IMR-90 (cell line): ENCODE measurements around the gene GTF3C4. TPM values are rescaled to one million over a fixed set of nuclear protein-coding genes. Genes with fewer than 3 reads are reported as not detected.

Source experiments
- ATAC-seq: fragments of 200-7000 bp; cut with Tn5 transposase; 2 replicates; pipeline ENCODE4 v1.9.1; 2020; ENCODE audit warnings: low read depth, mild to moderate bottlenecking, moderate library complexity
- BruUV-seq: library from RNA; stranded (reverse); fragments of 400-500 nt; replicated peaks from 2 replicates; lab custom pipeline; 2021; lab: Mats Ljungman, UMichigan
- CTCF ChIA-PET: fragments of 300-600 bp; formaldehyde crosslinking; extraction: SDS; loops from one replicate; lab custom pipeline; 2021; ENCODE audit warnings: antibody characterized with exemption; lab: Yijun Ruan, JAX
- POLR2A ChIA-PET: fragments of 300-600 bp; sonication (Branson Sonifier 250); formaldehyde crosslinking; loops from one replicate; lab custom pipeline; 2022; ENCODE audit warnings: antibody characterized with exemption; ENCODE audit not compliant: unreplicated experiment; lab: Charles Lee
- DNase-seq: peaks from one replicate; pipeline ENCODE4 v3.0.0; 2013
- H2AFZ ChIP-seq: replicated peaks from 2 replicates; pipeline ENCODE3; 2013; ENCODE audit warnings: low read length, mild to moderate bottlenecking; ENCODE audit not compliant: poor library complexity
- H2AK5ac ChIP-seq: 2 replicates; pipeline ENCODE4 v1.6.1; 2013; ENCODE audit warnings: low read depth, low read length, inconsistent platforms
- H2AK9ac ChIP-seq: replicated peaks from 2 replicates; pipeline ENCODE3; 2013; ENCODE audit warnings: mild to moderate bottlenecking, low read depth, low read length, moderate library complexity; ENCODE audit not compliant: poor library complexity
- H2BK120ac ChIP-seq: 2 replicates; pipeline ENCODE4 v1.6.1; 2013; ENCODE audit warnings: low read depth, low read length, inconsistent platforms
- H2BK15ac ChIP-seq: 3 replicates; pipeline ENCODE4 v1.6.1; 2013; ENCODE audit warnings: low read depth, low read length, inconsistent platforms
- H2BK20ac ChIP-seq: 2 replicates; pipeline ENCODE4 v1.6.1; 2013; ENCODE audit warnings: low read depth, mild to moderate bottlenecking, inconsistent platforms, low read length, moderate library complexity
- H2BK5ac ChIP-seq: 2 replicates; pipeline ENCODE4 v1.6.1; 2013; ENCODE audit warnings: mild to moderate bottlenecking, low read depth, low read length, inconsistent platforms; ENCODE audit not compliant: poor library complexity, severe bottlenecking
- H3K14ac ChIP-seq: replicated peaks from 2 replicates; pipeline ENCODE4 v1.6.1; 2013; ENCODE audit warnings: low read depth, low read length, inconsistent platforms
- H3K18ac ChIP-seq: 2 replicates; pipeline ENCODE4 v1.6.1; 2013; ENCODE audit warnings: low read depth, low read length, control low read depth
- H3K23ac ChIP-seq: 2 replicates; pipeline ENCODE4 v1.6.1; 2013; ENCODE audit warnings: low read depth, low read length, inconsistent platforms
- H3K27ac ChIP-seq: 2 replicates; pipeline ENCODE4 v1.5.1; 2013; ENCODE audit warnings: mild to moderate bottlenecking, control low read depth, low read length; ENCODE audit not compliant: insufficient read depth
- H3K27me3 ChIP-seq: 2 replicates; pipeline ENCODE4 v1.6.1; 2013; ENCODE audit warnings: low read length; ENCODE audit not compliant: control insufficient read depth, insufficient read depth
- H3K36me3 ChIP-seq: 2 replicates; pipeline ENCODE4 v1.6.1; 2013; ENCODE audit warnings: low read length, mixed read lengths; ENCODE audit not compliant: control insufficient read depth, insufficient read depth
- H3K4ac ChIP-seq: 2 replicates; pipeline ENCODE4 v1.6.1; 2013; ENCODE audit warnings: low read depth, low read length, inconsistent platforms
- H3K4me1 ChIP-seq: 2 replicates; pipeline ENCODE4 v1.6.1; 2013; ENCODE audit warnings: low read length, mixed read lengths; ENCODE audit not compliant: control insufficient read depth, insufficient read depth
- H3K4me2 ChIP-seq: 2 replicates; pipeline ENCODE4 v1.6.1; 2013; ENCODE audit warnings: low read depth, mild to moderate bottlenecking, control low read depth, low read length, moderate library complexity
- H3K4me3 ChIP-seq: 2 replicates; pipeline ENCODE4 v1.5.1; 2013; ENCODE audit warnings: low read depth, mild to moderate bottlenecking, control low read depth, low read length, moderate library complexity; ENCODE audit not compliant: insufficient read depth
- H3K56ac ChIP-seq: 2 replicates; pipeline ENCODE4 v1.6.1; 2013; ENCODE audit warnings: low read length, inconsistent platforms; ENCODE audit not compliant: insufficient read depth; ENCODE audit errors: extremely low read depth
- H3K79me1 ChIP-seq, 2 experiments: 2 replicates each; pipeline ENCODE4 v1.6.1; 2013; ENCODE audit warnings: low read length in 2 of 2, inconsistent platforms in 1 of 2, low read depth in 1 of 2
- H3K9ac ChIP-seq: 2 replicates; pipeline ENCODE4 v1.6.1; 2013; ENCODE audit warnings: low read depth, low read length, control low read depth
- H3K9me1 ChIP-seq: 2 replicates; pipeline ENCODE4 v1.6.1; 2013; ENCODE audit warnings: low read length, inconsistent platforms; ENCODE audit not compliant: insufficient read depth
- H3K9me3 ChIP-seq: 2 replicates; pipeline ENCODE4 v1.6.1; 2013; ENCODE audit warnings: low read length; ENCODE audit not compliant: control insufficient read depth, insufficient read depth
- H4K20me1 ChIP-seq: 2 replicates; pipeline ENCODE4 v1.6.1; 2013; ENCODE audit warnings: low read length, inconsistent platforms; ENCODE audit not compliant: insufficient read depth
- H4K5ac ChIP-seq: 2 replicates; pipeline ENCODE4 v1.6.1; 2013; ENCODE audit warnings: mild to moderate bottlenecking, low read depth, low read length, control low read depth
- H4K8ac ChIP-seq, 2 experiments: 2 replicates each; pipeline ENCODE4 v1.6.1; 2013; ENCODE audit warnings: low read depth in 2 of 2, low read length in 2 of 2, control low read depth in 1 of 2, inconsistent platforms in 1 of 2
- H4K91ac ChIP-seq: 2 replicates; pipeline ENCODE4 v1.6.1; 2013; ENCODE audit warnings: low read depth, low read length, inconsistent platforms; ENCODE audit not compliant: insufficient read depth
- BHLHE40 ChIP-seq: fragments of 150-350 bp; IDR thresholded peaks from 2 replicates; pipeline ENCODE4 v1.6.1; 2016; ENCODE audit warnings: mild to moderate bottlenecking, low read depth, low read length
- CEBPB ChIP-seq: IDR thresholded peaks from 2 replicates; pipeline ENCODE4 v1.6.1; 2012; ENCODE audit warnings: low read depth, low read length, improper control_type of control experiment
- CHD1 ChIP-seq: IDR thresholded peaks from 2 replicates; pipeline ENCODE4 v1.6.1; 2012; ENCODE audit warnings: low read depth, low read length, improper control_type of control experiment
- MAFK ChIP-seq: IDR thresholded peaks from 2 replicates; pipeline ENCODE4 v1.6.1; 2012; ENCODE audit warnings: low read depth, low read length, improper control_type of control experiment
- MXI1 ChIP-seq: IDR thresholded peaks from 2 replicates; pipeline ENCODE4 v1.6.1; 2012; ENCODE audit warnings: low read depth, mild to moderate bottlenecking, low read length, moderate library complexity, borderline replicate concordance
- NFE2L2 ChIP-seq: fragments of 150-350 bp; IDR thresholded peaks from 2 replicates; pipeline ENCODE4 v1.6.1; 2016; ENCODE audit warnings: low read depth, mild to moderate bottlenecking, low read length
- POLR2A ChIP-seq: IDR thresholded peaks from 2 replicates; pipeline ENCODE4 v1.6.1; 2012; ENCODE audit warnings: mild to moderate bottlenecking, low read depth, low read length
- RCOR1 ChIP-seq: IDR thresholded peaks from 2 replicates; pipeline ENCODE4 v1.6.1; 2012; ENCODE audit warnings: mild to moderate bottlenecking, low read length, improper control_type of control experiment; ENCODE audit not compliant: insufficient replicate concordance
- RFX5 ChIP-seq: IDR thresholded peaks from 2 replicates; pipeline ENCODE4 v1.8.0; 2012; ENCODE audit warnings: low read depth, mild to moderate bottlenecking, low read length, moderate library complexity
- WGBS, 2 experiments: methylation state at CpG; one replicate each; pipeline versions ENCODE4 v1.1.5 to v1.1.7; 2013; ENCODE audit warnings: missing lambda C conversion rate in 2 of 2; ENCODE audit not compliant: insufficient read length in 1 of 2; ENCODE audit errors: extremely low coverage in 2 of 2; 5-methylcytosine and 5-hydroxymethylcytosine counted together
- dilution Hi-C: fragments of 300-500 bp; cut with HindIII; formaldehyde crosslinking; loops from one replicate; pipeline ENCODE4 v1.14.3; 2018; ENCODE audit warnings: low sequenced_read_pairs; ENCODE audit not compliant: unreplicated experiment
- in situ Hi-C: fragments of 300-500 bp; cut with MboI; formaldehyde crosslinking; loops from 3 replicates; pipeline ENCODE4 v1.14.3; 2019; ENCODE audit warnings: low sequenced_read_pairs, inconsistent platforms, mixed read lengths
- intact Hi-C: fragments of 100-400 bp; cut with micrococcal nuclease; formaldehyde crosslinking; loops from 2 replicates; pipeline ENCODE4 v1.10.0; 2022
- polyA plus RNA-seq, 3 experiments: library from polyadenylated mRNA; depleted of rRNA; stranded (reverse); fragments of >200 nt; gene quantifications; 2 replicates each; pipeline ENCODE4 v1.2.3, GENCODE V29; 2012; ENCODE audit warnings: low replicate concordance in 1 of 3
- total RNA-seq: library from RNA; depleted of rRNA; stranded (reverse); fragments of >200 nt; gene quantifications from 2 replicates; pipeline ENCODE4 v1.2.3, GENCODE V29; 2012

GTF3C4 gene
- total and polyA plus RNA-seq, 2 of the 4 experiments (the other 2 are of a cell fraction) = 4.7 to 16.5 TPM

GRCh38 chr9:132722564-132723065, 52.4 kb downstream of the GTF3C4 start:
- no TSS peak for BruUV-seq
- intact Hi-C loops = no loop called here
- no peak overlapping the region for H2BK120ac ChIP-seq
- H3K14ac ChIP-seq = no peak overlapping the region
- no peaks in the 10 kb centered on the region for H3K4me1 ChIP-seq
- no peak overlapping the region for H2BK15ac ChIP-seq
- no peaks in the 10 kb centered on the region for H3K9me3 ChIP-seq
- in situ Hi-C loops = no loop called here
- H3K4ac ChIP-seq = no peak overlapping the region
- POLR2A ChIA-PET = no interaction called here
- no peak overlapping the region for H4K5ac ChIP-seq
- peaks cover 33% of the 10 kb centered on the region for H3K27me3 ChIP-seq
- no peak overlapping the region for H3K4me2 ChIP-seq
- H2AFZ ChIP-seq = peak overlapping the region; percentile 63
- no peak overlapping the region for H3K56ac ChIP-seq
- no peak overlapping the region for H3K4me3 ChIP-seq
- H3K23ac ChIP-seq = no peak overlapping the region
- H4K20me1 ChIP-seq = no peaks in the 10 kb centered on the region
- CTCF ChIA-PET = interaction anchor here (0.6 kb wide), 1 partner anchor 13 kb away, joined by 3 read pairs; no protein-coding TSS in a partner anchor
- no peak overlapping the region for H3K18ac ChIP-seq
- H2BK20ac ChIP-seq = no peak overlapping the region
- H3K36me3 ChIP-seq = no peaks in the 10 kb centered on the region
- ATAC-seq = no peak
- dilution Hi-C loops = no loop called here
- H2AK9ac ChIP-seq = no peak overlapping the region
- H3K9ac ChIP-seq = no peak overlapping the region
- H2AK5ac ChIP-seq = no peak overlapping the region
- no peaks in the 10 kb centered on the region for H3K9me1 ChIP-seq
- no peak overlapping the region for H3K27ac ChIP-seq
- no peaks in the 10 kb centered on the region for H3K79me1 ChIP-seq
- TF ChIP-seq CEBPB = no peak
- no peak for TF ChIP-seq RFX5
- no peak for TF ChIP-seq MAFK
- TF ChIP-seq NFE2L2 = no peak
- TF ChIP-seq POLR2A = no peak
- TF ChIP-seq RCOR1 = no peak
- no peak for TF ChIP-seq MXI1
- no peak for TF ChIP-seq BHLHE40
- TF ChIP-seq CHD1 = no peak
- H2BK5ac ChIP-seq = no peak overlapping the region
- WGBS, 2 experiments = 91% methylated on average over 5 of the region's 16 CpGs; no CpG with 5 or more reads in 1 of the 2 experiments
- no peak overlapping the region for H4K8ac ChIP-seq
- no peak for DNase-seq
- H4K91ac ChIP-seq = no peak overlapping the region
